ENCODE results near the gene BICDL1. TPM values are rescaled to one million over a fixed set of nuclear protein-coding genes. Genes with fewer than 3 reads are reported as not detected.

BICDL1 gene
- total RNA-seq, 3 donors from 2014 or later = 6.7 to 10.6 (median 6.8) TPM

DNA sequence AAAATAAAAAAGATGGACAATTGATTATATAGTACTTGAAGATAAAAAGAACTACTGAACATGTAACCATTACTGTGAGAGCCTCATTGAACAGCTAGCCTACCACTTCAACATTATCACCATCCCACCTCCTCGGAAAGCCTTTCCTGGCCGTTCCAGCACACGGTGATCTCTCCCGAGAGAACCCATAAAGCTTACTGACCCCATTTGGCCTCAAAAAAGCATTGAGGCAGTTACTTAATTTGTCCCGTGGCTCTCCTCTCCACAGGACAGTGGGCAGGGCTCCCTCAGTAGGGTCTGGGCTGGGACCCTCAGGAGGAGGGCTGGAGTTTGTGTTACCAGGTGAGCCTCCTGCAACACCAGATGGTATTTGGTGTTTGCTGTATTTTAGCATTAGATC lies 71.7 kb downstream of the BICDL1 start:
- H3K9me3 ChIP-seq = no peaks in the 10 kb centered on the region
- H3K36me3 ChIP-seq (ENCODE audit: low read depth) = no peaks in the 10 kb centered on the region
- intact Hi-C loops (cut with DNase I, micrococcal nuclease) = no loop called here
- DNase-seq = no peak
- H3K4me3 ChIP-seq = no peak overlapping the region
- ATAC-seq = no peak
- H3K4me1 ChIP-seq (ENCODE audit: low read depth) = no peaks in the 10 kb centered on the region
- TF ChIP-seq CTCF (IDR thresholded peaks at IDR 0.05) = no peak

GRCh38 chr12:120061575-120062214 lies 72.7 kb downstream of the BICDL1 start:
- DNase-seq = no peak
- ATAC-seq = no peak
- Histone ChIP-seq H3K4me3 (no peak overlapping the region), H3K9me3 (no peaks in the 10 kb centered on the region), H3K36me3 (ENCODE audit: low read depth) (no peaks in the 10 kb centered on the region), H3K4me1 (ENCODE audit: low read depth) (no peaks in the 10 kb centered on the region)
- intact Hi-C loops (cut with DNase I, micrococcal nuclease) = no loop called here
- no peak for TF ChIP-seq CTCF (IDR thresholded peaks at IDR 0.05)

GRCh38 chr12:120062976-120063579 lies 74.0 kb downstream of the BICDL1 start:
- ATAC-seq = no peak
- Histone ChIP-seq H3K36me3 (ENCODE audit: low read depth) (no peaks in the 10 kb centered on the region), H3K4me1 (ENCODE audit: low read depth) (no peaks in the 10 kb centered on the region), H3K4me3 (no peak overlapping the region), H3K9me3 (no peaks in the 10 kb centered on the region)
- no peak for TF ChIP-seq CTCF (IDR thresholded peaks at IDR 0.05)
- no peak for DNase-seq
- intact Hi-C loops (cut with DNase I, micrococcal nuclease) = no loop called here

DNA sequence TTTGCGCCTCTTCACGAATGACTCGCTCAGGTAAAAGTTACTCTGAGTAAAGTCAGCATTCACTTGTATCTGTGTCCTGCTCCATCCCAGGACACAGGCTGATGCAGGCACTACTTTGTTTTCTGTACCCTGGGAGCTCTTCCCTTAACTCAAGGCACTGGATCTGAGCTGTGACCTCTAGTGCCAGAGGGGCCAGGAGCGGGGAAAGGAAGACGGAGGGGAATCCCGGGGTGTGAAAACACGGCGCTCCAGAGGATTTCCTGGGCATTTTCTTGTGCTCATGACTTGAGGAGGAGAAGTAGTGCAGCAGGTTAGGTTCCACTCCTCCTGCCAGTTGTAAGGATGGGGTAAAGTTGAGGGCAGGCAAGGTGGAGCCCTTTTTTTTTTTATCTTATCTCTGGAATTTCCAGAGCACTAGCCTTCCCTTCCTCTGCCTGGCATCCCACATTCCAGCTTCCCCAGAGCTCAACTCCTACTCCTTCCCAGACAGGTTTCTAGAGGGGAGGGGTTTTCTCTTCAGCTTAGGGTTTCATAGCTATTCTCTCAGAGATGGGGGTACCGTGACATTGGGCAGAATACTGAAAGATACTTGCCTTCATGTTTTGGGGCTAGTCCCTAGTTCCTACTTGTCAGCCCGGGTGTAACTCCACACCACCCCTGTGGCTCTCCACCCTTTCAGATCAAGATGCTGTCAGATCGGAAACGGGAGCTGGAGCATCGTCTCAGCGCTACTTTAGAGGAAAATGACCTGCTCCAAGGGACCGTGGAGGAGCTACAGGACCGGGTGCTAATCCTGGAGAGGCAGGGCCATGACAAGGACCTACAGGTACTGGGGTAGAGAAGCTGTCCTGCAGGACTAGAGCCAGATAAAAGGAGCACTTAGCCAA lies 75.3 kb downstream of the BICDL1 start:
- intact Hi-C loops (cut with DNase I, micrococcal nuclease) = no loop called here
- TF ChIP-seq CTCF (IDR thresholded peaks at IDR 0.05) = no peak
- no peak for ATAC-seq

GRCh38 chr12:120065472-120065871 lies 76.4 kb downstream of the BICDL1 start:
- no peaks in the 10 kb centered on the region for H3K9me3 ChIP-seq
- DNase-seq = no peak
- no peak for TF ChIP-seq CTCF (IDR thresholded peaks at IDR 0.05)
- H3K4me1 ChIP-seq (ENCODE audit: low read depth) = no peaks in the 10 kb centered on the region
- ATAC-seq = no peak
- no peak overlapping the region for H3K4me3 ChIP-seq
- intact Hi-C loops (cut with DNase I, micrococcal nuclease) = no loop called here
- no peaks in the 10 kb centered on the region for H3K36me3 ChIP-seq (ENCODE audit: low read depth)

More for the DNA sequence above, 75.3 kb downstream of the BICDL1 start:
- no peaks in the 10 kb centered on the region for H3K9me3 ChIP-seq
- no peak overlapping the region for H3K4me3 ChIP-seq
- DNase-seq = no peak
- H3K36me3 ChIP-seq (ENCODE audit: low read depth) = no peaks in the 10 kb centered on the region
- no peaks in the 10 kb centered on the region for H3K4me1 ChIP-seq (ENCODE audit: low read depth)

Data from mucosa of descending colon (tissue), 3 donors.